HK-2 (cell line): ENCODE results near the gene CGB5.
A peak's percentile ranks its signal among the peaks of the same experiment; 100 is the strongest.
"Not testable (repeated sequence)": the region's sequence is repeated elsewhere in the genome, so short reads cannot be mapped to it uniquely, and the experiment has no call there.

ENCODE experiments used
- DNase-seq: peaks from one replicate; pipeline ENCODE4 v3.0.0-alpha.2; 2018; ENCODE audit not compliant: unreplicated experiment

Gene CGB5

DNA sequence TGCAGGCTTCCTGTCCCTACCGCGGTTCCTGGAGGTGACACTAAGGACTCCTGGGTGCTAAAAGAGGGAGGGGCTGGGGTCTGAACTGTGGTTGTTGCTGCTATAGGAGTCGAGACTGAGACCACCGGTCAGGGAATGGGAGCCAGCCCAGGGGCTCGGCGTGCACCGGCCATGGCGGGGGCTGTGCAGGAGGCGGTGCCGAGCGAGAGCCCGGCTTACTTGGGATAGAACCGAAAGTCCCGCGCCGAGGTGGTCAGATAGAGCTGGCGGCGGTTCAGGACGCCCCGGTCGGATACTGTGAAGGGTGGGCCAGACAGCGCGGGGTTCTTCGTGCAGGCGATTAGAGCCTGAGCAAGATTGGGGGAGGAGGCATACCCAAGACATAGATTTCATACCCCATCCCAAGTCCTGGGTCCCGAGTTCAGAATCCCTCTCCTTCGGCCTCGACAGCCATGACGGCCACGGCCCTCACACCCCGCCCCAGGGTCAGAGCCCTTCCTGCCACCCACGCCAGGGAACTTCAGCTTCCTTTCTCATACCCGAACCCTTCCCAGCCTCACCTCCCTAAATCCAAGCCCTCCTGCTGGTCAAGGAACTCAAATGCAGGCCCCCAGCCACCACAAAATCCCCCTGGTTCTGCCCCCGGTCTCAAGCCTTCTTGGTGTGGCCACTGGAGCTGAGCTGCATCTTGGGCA is 13.4 kb downstream of the CGB5 start:
- DNase-seq = not testable (repeated sequence)

DNA sequence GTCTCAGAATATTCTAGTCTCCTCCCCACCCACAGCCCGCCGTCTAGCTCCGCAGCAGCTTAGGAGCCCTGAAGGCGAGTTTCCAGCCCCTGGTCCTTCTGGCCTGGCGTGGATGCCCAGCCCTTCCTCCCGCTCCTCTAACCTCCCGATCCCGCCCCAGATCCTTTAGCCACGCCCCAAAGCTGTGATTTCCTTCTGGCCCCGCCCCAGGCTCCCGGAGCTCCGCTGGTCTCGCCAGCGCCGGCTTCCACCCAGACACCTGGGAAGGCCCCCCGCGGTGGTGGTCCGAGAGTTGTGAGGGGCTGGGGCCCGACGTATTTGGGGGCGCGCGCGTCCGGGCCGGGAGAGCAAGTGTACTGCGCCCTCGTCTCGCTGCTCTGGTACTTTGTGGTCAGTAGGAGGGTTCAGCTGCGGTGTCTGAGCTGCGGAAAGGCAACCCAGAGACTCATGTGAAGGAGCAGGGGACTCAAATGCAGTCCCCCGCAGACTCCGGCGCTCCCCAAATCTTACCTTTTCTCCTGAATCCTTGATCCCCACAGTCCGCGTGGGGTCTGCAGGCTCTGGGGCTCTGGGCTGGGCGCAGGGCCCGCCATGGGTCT is 14.1 kb downstream of the CGB5 start, which contains the start of gene CGB7:
Gene CGB7 (minus strand): TSS at position 114 of the 599 bp plus-strand sequence. CDS start 2,374 bp downstream, outside the sequence.
- DNase-seq = peak; percentile 80

DNA sequence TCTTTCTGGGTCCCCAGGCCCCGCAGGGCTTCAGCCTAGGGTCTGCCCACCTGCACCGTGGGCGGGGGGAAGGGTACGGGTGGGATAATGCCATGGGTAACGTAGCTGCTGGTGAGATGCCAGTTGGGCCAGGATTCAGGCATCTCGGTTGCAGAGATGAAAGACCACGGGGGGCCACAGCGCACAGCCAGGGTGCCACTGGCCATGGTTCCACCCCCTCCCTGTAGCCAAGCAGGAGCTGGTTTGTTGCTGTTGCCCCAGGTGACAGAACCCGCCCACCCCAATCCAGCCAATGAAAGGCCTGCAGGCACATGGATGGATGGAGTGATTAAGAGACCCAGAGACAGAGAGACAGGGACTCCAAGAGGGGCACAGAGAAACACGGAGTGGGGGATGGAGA is 14.9 kb downstream of the CGB5 start:
- DNase-seq = no peak

DNA sequence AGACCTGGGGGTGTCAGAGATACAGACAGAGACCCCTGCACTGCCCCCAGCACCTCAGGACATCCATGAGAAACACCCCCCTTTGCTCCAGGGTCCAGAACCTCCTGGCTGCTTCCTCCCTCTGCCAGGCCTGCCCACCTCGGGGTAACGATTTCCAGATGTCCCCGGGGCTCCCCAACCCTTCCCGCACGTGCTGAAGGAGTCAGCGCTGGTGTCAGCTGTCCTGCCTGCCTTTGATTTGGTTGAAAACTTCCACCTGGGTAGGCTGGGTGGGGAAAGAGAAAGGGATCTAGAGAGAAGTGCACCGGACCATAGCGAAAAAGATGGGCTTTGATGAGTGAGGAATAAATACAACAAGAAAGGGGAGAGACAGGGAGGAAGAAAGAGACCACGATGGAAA is 15.4 kb downstream of the CGB5 start:
- DNase-seq = no peak

DNA sequence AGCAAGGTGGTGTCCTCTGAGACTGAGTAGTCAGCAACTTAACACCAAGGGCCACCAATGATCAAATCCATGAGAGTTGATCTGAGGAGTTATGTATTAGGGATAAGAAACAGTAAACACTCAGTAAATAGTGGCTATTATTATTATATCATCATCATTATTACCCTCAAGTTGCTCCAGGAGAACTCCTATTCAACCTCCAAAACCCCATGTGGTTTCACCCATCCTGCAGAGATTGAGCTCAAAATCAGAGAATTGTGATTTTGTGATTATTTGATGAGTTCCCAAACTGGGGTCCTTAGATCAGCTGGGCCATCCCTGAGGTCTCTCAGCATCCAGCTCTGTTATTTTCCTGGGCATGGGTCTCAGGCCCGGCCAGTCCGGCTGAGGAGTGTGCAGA is 17.4 kb downstream of the CGB5 start:
- no peak for DNase-seq

DNA sequence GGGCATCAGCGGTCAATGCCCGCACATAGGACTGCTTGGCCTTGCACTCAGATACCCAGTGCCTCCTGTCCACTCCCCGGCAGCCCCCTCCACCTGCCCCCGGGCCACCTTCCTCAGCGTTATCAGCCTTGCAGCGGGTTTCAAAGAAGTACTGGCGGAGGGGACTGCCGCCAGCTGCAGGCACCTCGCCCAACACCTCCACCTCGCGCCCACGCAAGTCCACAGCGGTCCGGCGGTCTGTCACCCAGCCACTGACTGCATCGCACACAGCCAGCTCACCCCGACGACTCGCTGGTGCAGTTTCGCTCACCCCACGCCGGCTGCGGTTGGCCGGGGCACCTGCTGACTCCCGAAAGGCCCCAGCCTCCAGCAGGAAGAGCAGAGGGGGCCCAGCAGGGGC is 17.8 kb downstream of the CGB5 start:
- DNase-seq = no peak

DNA sequence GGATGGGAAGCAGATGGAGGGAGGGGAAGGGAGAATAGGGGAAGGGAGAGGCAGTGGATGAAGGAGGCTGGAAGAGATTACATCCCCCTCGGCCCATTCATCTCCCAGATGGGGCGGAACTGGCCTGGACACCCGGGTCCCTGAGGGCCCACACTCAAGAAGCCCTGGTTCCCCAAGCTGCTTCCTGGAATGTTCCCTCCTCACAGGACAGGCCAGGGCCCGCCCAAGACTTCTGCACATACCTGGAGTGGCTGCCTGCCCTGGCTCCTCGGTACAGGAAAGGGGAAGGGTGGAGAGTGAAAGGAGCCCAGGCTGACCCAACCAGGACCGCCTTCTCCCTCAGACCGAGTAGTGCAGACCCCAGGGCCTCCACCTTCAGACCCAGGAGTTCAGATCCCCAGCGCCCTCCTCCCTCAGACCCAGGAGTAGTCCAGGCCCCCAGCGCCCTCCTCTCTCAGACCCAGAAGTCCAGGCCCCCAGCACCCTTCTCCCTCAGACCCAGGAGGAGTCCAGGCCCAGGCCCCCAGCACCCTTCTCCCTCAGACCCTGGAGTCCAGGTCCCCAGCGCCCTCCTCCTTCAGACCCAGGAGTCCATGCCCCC is 20.5 kb downstream of the CGB5 start:
- no peak for DNase-seq

DNA sequence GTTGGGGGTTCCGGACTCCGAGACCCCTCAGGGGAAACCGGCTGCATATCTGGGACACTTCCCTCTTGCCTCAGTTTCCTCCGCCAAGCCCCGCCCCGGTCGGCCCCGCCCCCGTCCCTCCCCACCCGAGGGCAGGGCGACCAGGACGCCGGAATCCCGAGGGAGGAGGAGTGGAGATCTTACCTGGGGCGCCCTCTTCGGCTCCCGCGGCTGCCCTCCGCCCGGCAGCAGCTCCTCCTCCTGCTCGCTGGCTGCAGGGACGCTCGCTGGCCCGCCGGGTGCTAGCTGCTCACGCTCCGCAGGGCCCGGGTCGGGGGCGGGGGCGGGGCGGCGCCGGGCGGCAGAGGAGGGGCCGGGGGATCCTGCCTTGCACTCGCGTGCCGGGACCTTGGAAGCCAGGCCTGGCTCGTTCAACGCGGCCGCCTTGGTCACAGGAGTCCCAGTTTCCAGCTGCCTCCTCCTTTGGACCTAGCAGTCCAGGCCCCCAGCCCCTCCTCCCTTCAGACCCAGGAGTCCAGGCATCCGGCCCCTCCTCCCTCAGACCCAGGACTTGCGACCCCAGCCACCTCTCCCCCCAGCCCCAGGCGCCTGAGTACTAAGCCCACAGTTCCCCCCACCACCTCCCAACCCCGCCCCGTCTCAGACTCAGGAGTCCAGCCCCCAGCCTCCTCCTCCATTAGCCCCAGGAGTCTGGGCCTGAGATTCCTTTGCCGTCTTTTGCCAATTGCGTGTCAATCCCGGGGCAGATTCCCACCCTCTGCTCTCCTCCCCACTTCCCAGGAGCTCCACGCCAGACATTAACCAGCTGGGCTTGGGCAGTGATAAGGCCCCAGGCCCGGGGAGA is 21.3 kb downstream of the CGB5 start, which contains the start of gene NTF4:
Gene NTF4 (minus strand): TSS at position 51 of the 844 bp plus-strand sequence. CDS start 2,821 bp downstream, outside the sequence.
- peak; percentile 67 for DNase-seq

DNA sequence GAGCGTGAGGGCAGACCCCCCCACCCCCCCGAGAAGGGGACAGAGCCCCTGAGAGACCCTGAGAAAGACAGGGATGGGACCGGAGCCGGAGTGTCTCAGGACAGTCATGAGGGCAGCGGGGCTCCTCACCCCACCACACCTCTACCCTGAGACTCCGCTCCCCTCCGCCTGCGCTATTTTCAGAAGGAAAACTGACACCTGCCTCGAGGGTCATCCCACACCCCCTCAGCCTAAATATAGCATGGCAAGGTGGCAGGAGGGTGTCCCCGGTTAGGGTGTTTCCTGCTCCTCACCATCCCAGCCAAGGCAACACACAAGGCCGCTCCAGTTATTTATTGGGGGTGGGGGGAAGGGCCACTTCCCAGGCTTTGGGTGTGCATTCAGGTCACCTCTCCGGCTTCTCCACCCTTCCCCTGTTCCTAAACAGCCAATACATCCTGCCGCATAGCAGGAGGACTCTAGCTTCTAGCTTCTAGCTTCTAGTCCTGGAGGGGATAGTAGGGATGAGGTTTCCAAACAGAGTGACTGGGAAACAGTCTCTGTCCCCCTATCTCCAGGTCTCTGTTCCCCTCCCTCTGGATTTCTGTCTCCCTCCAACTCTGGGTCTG is 22.4 kb downstream of the CGB5 start:
- DNase-seq = no peak

DNA sequence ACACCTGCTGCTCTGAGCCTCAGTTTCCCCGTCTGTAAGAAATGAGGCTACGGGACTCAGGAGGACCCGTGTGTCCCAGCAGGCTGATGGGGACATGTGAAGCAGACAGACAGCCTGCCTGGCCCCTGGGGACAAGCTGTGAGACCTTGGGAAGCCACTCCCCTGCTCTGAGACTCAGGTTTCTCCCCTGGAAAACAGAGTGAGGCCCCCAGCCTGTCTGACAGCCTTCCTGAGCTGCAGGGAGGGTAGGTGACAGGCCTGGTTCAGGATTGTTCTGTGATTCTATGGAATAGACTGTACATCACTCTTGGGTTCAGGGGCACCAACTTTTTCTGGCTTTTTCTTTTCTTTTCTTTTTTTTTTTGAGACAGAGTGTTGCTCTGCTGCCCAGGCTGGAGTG is 23.9 kb downstream of the CGB5 start:
- DNase-seq = no peak

DNA sequence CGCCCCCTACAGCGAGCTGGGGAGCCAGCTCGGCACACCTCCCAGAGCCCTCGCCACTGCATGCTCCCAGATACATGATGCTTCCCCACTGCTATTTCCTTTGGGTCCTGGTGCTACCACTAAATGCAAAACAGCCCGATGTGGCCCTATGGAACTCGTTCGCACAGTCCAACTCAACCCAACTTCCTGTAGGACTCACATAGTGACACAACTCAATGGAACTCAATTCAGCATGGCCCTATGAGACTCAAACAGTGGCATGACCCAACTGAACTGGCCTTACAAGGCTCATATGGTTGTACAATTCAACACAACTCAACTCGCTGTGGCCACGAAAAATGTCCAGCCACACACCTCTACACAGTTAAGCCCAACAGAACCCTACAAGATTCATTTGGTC is 25.4 kb downstream of the CGB5 start:
- no peak for DNase-seq

DNA sequence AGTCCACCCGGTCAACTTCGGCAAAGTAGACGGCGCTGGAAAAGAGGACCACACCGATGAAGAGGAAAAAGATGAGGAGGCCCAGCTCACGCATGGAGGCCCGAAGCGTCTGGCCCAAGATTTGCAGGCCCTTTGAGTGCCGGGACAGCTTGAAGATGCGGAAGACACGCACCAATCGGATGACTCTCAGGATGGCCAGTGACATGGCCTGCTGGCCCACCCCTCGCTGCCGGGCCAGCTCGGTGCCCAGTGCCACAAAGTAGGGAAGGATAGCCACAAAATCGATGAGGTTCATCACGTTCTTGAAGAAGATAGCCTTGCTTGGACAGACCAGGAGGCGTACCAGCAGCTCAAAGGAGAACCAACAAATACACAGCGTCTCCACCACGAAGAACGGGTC is 26.8 kb downstream of the CGB5 start:
- no peak for DNase-seq

DNA sequence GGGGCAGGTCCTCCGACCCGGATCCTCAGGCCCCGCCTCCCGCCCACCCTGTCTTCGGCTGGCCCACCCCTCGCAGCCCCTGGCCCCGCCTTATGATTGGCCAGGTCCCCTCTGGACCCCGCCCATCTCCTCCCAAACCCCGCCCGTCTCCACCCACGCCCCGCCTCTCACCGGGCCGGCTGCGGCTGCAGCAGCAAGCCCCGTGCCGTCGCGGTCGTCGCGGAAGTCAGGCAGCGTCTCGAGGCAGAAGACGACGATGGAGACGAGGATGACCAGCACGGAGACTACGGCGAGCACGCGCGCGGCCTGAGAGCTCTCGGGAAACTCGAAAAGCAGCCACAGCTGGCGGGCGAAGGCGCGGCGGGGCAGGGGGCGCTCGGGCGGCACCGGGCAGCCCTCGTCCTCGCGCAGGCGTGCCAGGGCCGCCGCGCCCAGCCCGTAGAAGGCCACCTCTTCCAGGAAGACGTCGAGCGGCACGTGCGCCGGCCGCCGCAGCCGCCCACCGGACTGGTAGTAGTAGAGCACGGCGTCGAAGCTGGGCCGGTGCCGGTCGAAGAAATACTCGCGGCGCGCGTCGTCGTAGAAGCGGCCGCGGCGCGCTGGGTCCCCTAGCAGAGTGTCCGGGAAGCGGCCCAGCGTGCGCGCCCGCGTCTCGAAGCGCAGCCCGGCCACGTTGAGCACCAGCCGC is 28.4 kb downstream of the CGB5 start:
- DNase-seq = peak; percentile 75

DNA sequence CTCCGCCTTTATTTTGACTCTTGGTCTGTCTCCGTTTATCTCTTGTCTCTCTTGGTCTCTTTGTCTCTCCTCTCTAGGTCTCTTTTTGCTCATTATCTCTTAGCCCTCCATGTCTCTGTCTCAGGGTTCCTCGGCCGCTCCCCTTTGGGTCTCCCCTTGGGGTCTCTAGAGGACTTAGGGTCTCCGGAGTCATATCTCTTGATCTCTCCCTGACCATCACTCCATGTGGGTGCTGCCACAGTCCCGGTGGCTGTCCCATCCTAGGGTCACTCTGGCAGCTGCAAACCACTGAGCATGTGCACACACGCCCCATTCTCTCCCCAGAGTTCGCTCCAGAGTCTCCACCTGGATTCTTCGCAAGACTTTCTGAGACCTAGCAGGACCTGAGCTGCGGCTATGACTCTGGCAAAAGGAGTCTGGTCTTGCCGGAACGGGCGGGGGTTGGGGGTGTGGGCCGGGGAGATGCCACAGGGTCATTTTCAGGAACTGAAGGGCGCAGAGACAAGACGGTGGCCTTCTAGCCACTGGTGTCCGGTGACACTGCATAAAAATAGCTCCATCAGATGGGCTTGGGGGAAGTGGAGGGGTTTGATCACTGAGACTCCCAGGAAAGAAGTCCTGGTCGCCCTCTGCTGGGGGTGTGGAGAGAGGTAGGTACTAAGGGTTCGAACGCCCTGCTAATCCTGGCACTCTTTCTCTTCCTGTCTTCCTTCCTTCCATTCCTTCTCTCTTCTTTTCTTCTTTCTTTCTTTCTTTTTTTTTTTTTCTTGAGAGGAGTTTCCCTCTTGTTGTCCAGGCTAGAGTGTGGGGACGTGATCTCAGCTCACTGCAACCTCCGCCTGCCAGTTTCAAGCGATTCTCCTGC is 30.1 kb downstream of the CGB5 start:
- DNase-seq = peak; percentile 39

DNA sequence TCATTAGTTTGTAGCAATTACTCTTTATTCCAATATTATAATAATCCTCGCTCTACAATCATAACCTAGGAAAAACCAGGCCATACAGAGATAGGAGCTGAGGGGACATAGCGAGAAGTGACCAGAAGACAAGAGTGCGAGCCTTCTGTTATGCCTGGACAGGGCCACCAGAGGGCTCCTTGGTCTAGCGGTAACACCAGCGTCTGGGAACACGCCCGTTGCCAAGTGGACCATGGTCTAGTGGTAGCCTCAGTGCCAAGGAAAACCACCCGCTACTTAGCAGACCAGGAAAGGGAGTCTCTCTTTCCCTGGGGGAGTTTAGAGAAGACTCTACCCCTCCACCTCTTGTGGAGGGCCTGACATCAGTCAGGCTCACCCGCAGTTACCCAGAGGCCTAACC is 31.2 kb downstream of the CGB5 start:
- DNase-seq = peak; percentile 55

DNA sequence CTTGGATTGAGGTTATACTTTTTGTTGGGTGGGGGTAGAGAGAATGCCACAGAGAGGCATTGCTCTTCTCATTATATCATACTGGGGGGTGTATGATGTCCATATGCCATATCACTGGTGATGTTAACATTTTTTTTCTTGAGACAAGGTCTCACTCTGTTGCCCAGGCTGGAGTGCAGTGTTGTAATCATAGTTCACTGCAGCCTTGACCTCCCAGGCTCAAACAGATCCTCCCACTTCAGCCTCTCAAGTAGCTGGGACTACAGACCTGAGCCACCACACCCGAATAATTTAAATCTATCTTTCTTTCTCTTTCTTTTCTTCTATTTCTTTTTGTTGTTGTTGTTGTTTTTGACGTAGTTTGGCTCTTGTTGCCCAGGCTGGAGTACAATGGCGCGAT is 36.7 kb downstream of the CGB5 start:
- DNase-seq = no peak

DNA sequence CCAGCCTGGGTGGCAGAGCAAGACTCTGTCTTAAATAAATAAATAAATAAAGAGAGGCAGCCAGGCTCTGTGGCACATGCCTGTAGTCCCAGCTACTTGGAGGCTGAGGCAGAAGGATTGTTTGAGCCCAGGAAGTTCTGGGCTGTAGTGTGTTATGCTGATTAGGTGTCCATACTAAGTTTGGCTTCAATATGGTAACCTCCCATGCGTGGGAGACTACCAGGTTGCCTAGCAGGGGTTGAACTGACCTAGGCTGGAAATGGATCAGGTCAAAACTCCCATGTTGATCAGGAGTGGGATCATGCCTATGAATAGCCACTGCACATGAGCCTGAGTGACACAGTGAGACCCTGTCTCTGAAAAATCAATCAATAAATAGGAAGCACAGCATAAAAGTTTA is 37.6 kb downstream of the CGB5 start:
- DNase-seq = no peak

DNA sequence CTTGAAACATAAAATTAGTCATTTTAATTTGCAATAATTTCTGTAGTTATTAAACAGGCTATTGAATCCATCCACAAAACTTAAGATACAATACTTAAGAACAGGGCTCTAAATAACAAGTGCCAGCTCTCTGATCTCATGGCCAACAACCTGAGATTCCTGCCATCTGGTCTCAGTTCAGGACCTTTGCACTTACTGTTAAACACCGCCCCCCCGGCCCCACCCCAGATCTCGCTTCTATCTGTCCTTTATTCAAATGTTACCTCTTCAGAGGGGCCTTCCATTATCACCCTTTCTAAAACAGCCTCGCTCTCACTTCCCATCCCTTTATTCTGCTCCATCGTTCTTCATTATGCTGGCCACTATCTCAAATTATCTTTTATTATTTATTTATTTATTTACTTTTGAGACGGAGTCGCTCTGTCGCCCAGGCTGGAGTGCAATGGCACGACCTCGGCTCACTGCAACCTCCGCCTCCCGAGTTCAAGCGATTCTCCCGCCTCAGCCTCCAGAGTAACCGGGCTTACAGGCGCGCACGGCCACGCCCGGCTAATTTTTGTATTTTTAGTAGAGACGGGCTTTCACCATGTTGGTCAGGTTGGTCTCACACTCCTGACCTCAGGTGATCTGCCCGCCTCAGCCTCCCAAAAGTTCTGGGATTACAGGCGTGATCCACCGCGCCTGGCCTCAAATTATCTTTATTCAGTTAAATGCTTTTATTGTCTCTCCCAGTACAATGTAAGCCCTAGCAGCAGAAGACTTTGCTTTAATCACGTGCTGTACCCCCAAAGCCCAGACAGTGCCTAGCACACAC is 40.8 kb downstream of the CGB5 start:
- no peak for DNase-seq
